ENCODE data around the gene DNAJB5. TPM values are rescaled to one million over a fixed set of nuclear protein-coding genes. Genes with fewer than 3 reads are reported as not detected.

DNAJB5 gene
- total and polyA plus RNA-seq, 10 donors, result 4.9 to 14.4 (median 9.7) TPM

GRCh38 chr9:35027860-35028259, 38.3 kb downstream of the DNAJB5 start:
- no peaks in the 10 kb centered on the region for H3K27me3 ChIP-seq (replicated peaks in 1 of 7)
- no peaks in the 10 kb centered on the region for H3K9me3 ChIP-seq
- no peak overlapping the region for H3K27ac ChIP-seq
- peaks cover 0 to 11% (median 0%) of the 10 kb centered on the region in 6 donors for H3K4me1 ChIP-seq
- DNase-seq, result no peak
- H3K36me3 ChIP-seq, result peaks cover 0 to 26% (median 0%) of the 10 kb centered on the region in 6 donors
- 38 to 70% (median 56%) methylated on average over 1 of the region's 1 CpG for WGBS, 5 donors
- no peak overlapping the region for H3K4me3 ChIP-seq
- no peak for TF ChIP-seq CTCF (IDR thresholded peaks at IDR 0.05 in 8 of 11, conservative IDR thresholded peaks at IDR 0.05 in 3 of 11)
- no peak for TF ChIP-seq POLR2AphosphoS5 (IDR thresholded peaks at IDR 0.05)
- no peak for TF ChIP-seq POLR2A (IDR thresholded peaks at IDR 0.05)
- intact Hi-C loops (cut with DNase I; ENCODE audit: low total_unique reads), result no loop called here

- no peaks in the 10 kb centered on the region for H3K9me3 ChIP-seq
- H3K27me3 ChIP-seq (replicated peaks in 1 of 7), result no peaks in the 10 kb centered on the region
- TF ChIP-seq POLR2AphosphoS5 (IDR thresholded peaks at IDR 0.05) (no peak), CTCF (IDR thresholded peaks at IDR 0.05 in 8 of 11, conservative IDR thresholded peaks at IDR 0.05 in 3 of 11) (no peak), POLR2A (IDR thresholded peaks at IDR 0.05) (no peak)
- intact Hi-C loops (cut with DNase I; ENCODE audit: low total_unique reads), result no loop called here
- H3K4me3 ChIP-seq, result no peak overlapping the region
- H3K36me3 ChIP-seq, result peaks cover 0 to 26% (median 0%) of the 10 kb centered on the region in 6 donors
- peaks cover 0 to 8% (median 0%) of the 10 kb centered on the region in 6 donors for H3K4me1 ChIP-seq
- H3K27ac ChIP-seq, result no peak overlapping the region
- no peak for DNase-seq
These were observed 38.8 kb downstream of the DNAJB5 start for GRCh38 chr9:35028341-35028740.

GRCh38 chr9:35029241-35029640, 39.7 kb downstream of the DNAJB5 start:
- Histone ChIP-seq H3K4me3 (no peak overlapping the region), H3K27ac (no peak overlapping the region), H3K4me1 (no peaks in the 10 kb centered on the region), H3K36me3 (peaks cover 0 to 26% (median 0%) of the 10 kb centered on the region in 6 donors), H3K27me3 (replicated peaks in 1 of 7) (no peaks in the 10 kb centered on the region), H3K9me3 (no peaks in the 10 kb centered on the region)
- intact Hi-C loops (cut with DNase I; ENCODE audit: low total_unique reads), result no loop called here
- TF ChIP-seq POLR2AphosphoS5 (IDR thresholded peaks at IDR 0.05) (no peak), POLR2A (IDR thresholded peaks at IDR 0.05) (no peak), CTCF (IDR thresholded peaks at IDR 0.05 in 8 of 11, conservative IDR thresholded peaks at IDR 0.05 in 3 of 11) (no peak)
- WGBS, 5 donors, result 70 to 100% (median 90%) methylated on average over 3 to 4 of the region's 4 CpGs
- DNase-seq, result no peak

- DNase-seq, result no peak
- intact Hi-C loops (cut with DNase I; ENCODE audit: low total_unique reads), result no loop called here
- Histone ChIP-seq H3K9me3 (no peaks in the 10 kb centered on the region), H3K4me1 (no peaks in the 10 kb centered on the region), H3K27ac (no peak overlapping the region), H3K27me3 (replicated peaks in 1 of 7) (no peaks in the 10 kb centered on the region), H3K4me3 (no peak overlapping the region), H3K36me3 (peaks cover 0 to 25% (median 0%) of the 10 kb centered on the region in 6 donors)
- no peak for TF ChIP-seq POLR2AphosphoS5 (IDR thresholded peaks at IDR 0.05)
- no peak for TF ChIP-seq POLR2A (IDR thresholded peaks at IDR 0.05)
- no peak for TF ChIP-seq CTCF (IDR thresholded peaks at IDR 0.05 in 8 of 11, conservative IDR thresholded peaks at IDR 0.05 in 3 of 11)
- WGBS, 5 donors, result 62 to 77% (median 69%) methylated on average over 2 of the region's 2 CpGs
These were observed 40.3 kb downstream of the DNAJB5 start for GRCh38 chr9:35029852-35030251.

All from spleen (tissue), 11 donors.